MCF 10A (cell line): Measurements from ENCODE around the gene ZNF555. TPM values are rescaled to one million over a fixed set of nuclear protein-coding genes. Genes with fewer than 3 reads are reported as not detected.

Source experiments
- BruUV-seq: library from RNA; stranded (reverse); fragments of 400-500 nt; replicated peaks from 2 replicates; lab custom pipeline; 2021; lab: Mats Ljungman, UMichigan
- CTCF ChIA-PET: fragments of 300-600 bp; sonication (Branson Sonifier 250); formaldehyde crosslinking; extraction: SDS; loops from one replicate; lab custom pipeline; 2021; ENCODE audit warnings: antibody characterized with exemption, inconsistent platforms; lab: Yijun Ruan, JAX
- POLR2A ChIA-PET: fragments of 300-600, 350-650 bp; sonication (Branson Sonifier 250); formaldehyde crosslinking; extraction: SDS; loops from one replicate; lab custom pipeline; 2020; ENCODE audit warnings: antibody characterized with exemption, inconsistent platforms; lab: Yijun Ruan, JAX
- DNase-seq: peaks from one replicate; pipeline ENCODE4 v3.0.0-alpha.2; 2018; ENCODE audit not compliant: unreplicated experiment
- H3K27ac Mint-ChIP-seq: one replicate; pipeline ENCODE4 v1.8.0; 2022; ENCODE audit warnings: mild to moderate bottlenecking, low read depth, mixed read lengths; ENCODE audit not compliant: unreplicated experiment
- H3K27me3 Mint-ChIP-seq: one replicate; pipeline ENCODE4 v1.8.0; 2022; ENCODE audit warnings: mixed read lengths; ENCODE audit not compliant: insufficient read depth, unreplicated experiment
- H3K36me3 Mint-ChIP-seq: one replicate; pipeline ENCODE4 v1.8.0; 2022; ENCODE audit warnings: mild to moderate bottlenecking, moderate library complexity, mixed read lengths; ENCODE audit not compliant: insufficient read depth, unreplicated experiment
- H3K4me1 Mint-ChIP-seq: one replicate; pipeline ENCODE4 v1.8.0; 2022; ENCODE audit warnings: mixed read lengths; ENCODE audit not compliant: insufficient read depth, unreplicated experiment
- H3K4me3 Mint-ChIP-seq: one replicate; pipeline ENCODE4 v1.8.0; 2022; ENCODE audit warnings: mild to moderate bottlenecking, moderate library complexity, mixed read lengths; ENCODE audit not compliant: unreplicated experiment
- H3K9me3 Mint-ChIP-seq: one replicate; pipeline ENCODE4 v1.8.0; 2022; ENCODE audit warnings: mixed read lengths; ENCODE audit not compliant: unreplicated experiment
- CTCF ChIP-seq: fragments of 200-600 bp; IDR thresholded peaks from one replicate; pipeline ENCODE4 v1.8.0; 2022; ENCODE audit warnings: antibody characterized with exemption, mild to moderate bottlenecking; ENCODE audit not compliant: unreplicated experiment
- intact Hi-C: fragments of 100-400 bp; cut with micrococcal nuclease; formaldehyde crosslinking; loops from 2 replicates; pipeline ENCODE4 v1.14.1; 2022
- total RNA-seq: library from RNA; stranded (reverse); gene quantifications from 2 replicates; pipeline ENCODE4 v1.2.3, GENCODE V29; 2022

ZNF555 gene
- total RNA-seq, 1 experiment from 2014 or later, result 4.9 TPM

- Mint-ChIP-seq H3K27me3 (no peaks in the 10 kb centered on the region), H3K27ac (no peak overlapping the region), H3K36me3 (peaks cover 31% of the 10 kb centered on the region), H3K4me1 (no peaks in the 10 kb centered on the region), H3K9me3 (no peaks in the 10 kb centered on the region), H3K4me3 (no peak overlapping the region)
- DNase-seq, result no peak
- intact Hi-C loops, result no loop called here
- ChIA-PET CTCF (interaction anchor here (0.6 kb wide), 1 partner anchor 141 kb away, joined by 3 read pairs; no protein-coding TSS in a partner anchor), POLR2A (no interaction called here)
- TF ChIP-seq CTCF, result no peak
- no TSS peak for BruUV-seq
These were observed 47.7 kb upstream of the ZNF555 start for GRCh38 chr19:2793577-2793976.

DNA sequence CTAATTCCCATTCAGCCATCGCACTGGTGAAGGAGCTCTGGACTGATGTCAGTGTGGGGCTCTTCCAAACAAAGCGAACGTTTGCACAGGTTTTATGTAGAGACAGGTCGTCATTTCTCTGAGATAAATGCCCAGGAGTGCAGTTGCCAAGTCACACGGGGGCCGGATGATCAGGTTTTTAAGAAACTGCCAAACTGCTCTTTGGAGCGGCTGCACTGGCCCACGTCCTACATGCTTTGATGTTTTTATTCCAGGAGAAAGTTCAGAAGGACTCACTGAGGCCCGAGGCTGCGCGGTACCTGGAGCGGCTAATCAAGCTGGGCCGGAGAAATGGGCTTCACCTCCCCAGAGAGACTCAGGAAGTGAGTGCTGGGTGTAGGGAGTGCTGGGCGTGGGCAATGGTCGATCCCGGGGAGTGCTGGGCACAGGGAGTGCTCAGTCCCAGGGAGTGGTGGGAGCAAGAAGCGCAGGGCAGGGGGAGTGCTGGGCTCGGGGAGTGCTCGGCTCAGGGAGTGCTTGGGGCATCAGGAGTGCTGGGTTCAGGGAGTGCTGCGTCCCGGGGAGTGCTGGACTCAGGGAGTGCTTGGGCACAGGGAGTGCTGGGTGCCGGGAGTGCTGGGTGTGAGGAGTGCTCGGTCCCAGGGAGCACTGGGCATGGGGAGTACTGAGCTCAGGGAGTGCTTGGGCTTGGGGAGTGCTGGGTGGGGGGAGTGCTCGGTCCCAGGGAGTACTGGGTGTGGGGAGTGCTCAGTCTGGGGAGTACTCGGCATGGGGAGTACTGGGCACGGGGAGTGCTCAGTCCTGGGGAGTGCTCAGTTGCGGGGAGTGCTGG, 45.2 kb upstream of the ZNF555 start:
- Mint-ChIP-seq H3K36me3 (peaks cover 30% of the 10 kb centered on the region), H3K4me3 (no peak overlapping the region), H3K9me3 (no peaks in the 10 kb centered on the region), H3K27ac (no peak overlapping the region), H3K4me1 (no peaks in the 10 kb centered on the region), H3K27me3 (no peaks in the 10 kb centered on the region)
- CTCF ChIA-PET, result interaction anchor here (0.6 to 0.8 kb wide), 2 partner anchors 23 to 29 kb away, joined by 4 read pairs; partner anchors contain the start of gene ZNF554
- POLR2A ChIA-PET, result no interaction called here
- no peak for DNase-seq
- TF ChIP-seq CTCF, result no peak
- intact Hi-C loops, result no loop called here
- BruUV-seq, result no TSS peak

GRCh38 chr19:2796659-2797266, 44.5 kb upstream of the ZNF555 start:
- BruUV-seq, result no TSS peak
- POLR2A ChIA-PET, result no interaction called here
- no peak for DNase-seq
- Mint-ChIP-seq H3K36me3 (peaks cover 35% of the 10 kb centered on the region), H3K9me3 (no peaks in the 10 kb centered on the region), H3K4me1 (no peaks in the 10 kb centered on the region), H3K27me3 (no peaks in the 10 kb centered on the region), H3K27ac (no peak overlapping the region), H3K4me3 (no peak overlapping the region)
- CTCF ChIA-PET, result interaction anchor here (0.5 to 0.8 kb wide), 2 partner anchors 23 to 160 kb away, joined by 3 to 4 read pairs; partner anchors contain the start of gene ZNF554
- TF ChIP-seq CTCF, result no peak
- intact Hi-C loops, result no loop called here

DNA sequence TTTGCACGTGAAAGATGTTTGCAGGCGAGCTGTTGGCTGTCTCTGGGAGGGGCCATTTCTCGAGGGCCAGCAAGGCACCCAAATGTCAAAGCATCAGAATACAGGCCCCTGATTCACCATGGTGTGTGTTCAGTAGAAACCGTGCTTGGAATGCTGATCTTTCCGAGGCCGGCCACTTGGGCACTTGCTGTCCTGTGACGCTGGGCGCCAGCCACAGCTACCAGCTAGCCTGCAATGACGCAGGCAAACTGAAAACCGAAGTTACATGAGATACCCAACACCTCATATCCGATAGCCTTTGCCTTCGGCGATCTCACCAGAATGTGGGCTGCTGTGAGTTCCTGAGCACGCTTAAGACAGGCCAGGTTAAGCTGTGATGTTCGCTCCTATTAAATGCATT, 44.0 kb upstream of the ZNF555 start:
- BruUV-seq, result no TSS peak
- intact Hi-C loops, result no loop called here
- no peaks in the 10 kb centered on the region for H3K4me1 Mint-ChIP-seq
- POLR2A ChIA-PET, result no interaction called here
- H3K9me3 Mint-ChIP-seq, result no peaks in the 10 kb centered on the region
- H3K27me3 Mint-ChIP-seq, result no peaks in the 10 kb centered on the region
- TF ChIP-seq CTCF, result no peak
- no peak overlapping the region for H3K27ac Mint-ChIP-seq
- H3K36me3 Mint-ChIP-seq, result peaks cover 38% of the 10 kb centered on the region
- DNase-seq, result no peak
- CTCF ChIA-PET, result interaction anchor here (0.5 to 0.6 kb wide), 2 partner anchors 74 to 160 kb away, joined by 3 read pairs; no protein-coding TSS in a partner anchor
- no peak overlapping the region for H3K4me3 Mint-ChIP-seq
